ENCODE data around the gene RNF212.

DNA sequence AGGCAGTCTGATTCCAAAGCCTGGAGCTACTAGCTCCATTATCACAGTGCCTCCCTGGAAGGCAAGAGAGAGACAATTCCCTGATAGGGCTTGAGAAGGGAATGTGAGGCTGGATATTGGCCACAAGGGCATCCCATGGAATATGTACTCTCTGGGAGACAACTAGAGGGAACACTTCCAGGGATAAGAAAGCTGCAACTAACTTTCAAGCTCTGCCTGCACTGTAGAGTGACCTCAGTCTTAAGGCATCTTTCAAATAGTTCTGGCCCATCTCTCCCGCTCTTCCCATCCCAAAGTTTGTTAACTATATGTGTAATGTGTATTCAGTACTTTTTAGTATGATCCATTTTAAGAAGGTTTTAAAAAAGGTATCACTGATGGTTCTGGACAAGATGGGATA, 13.1 kb upstream of the RNF212 start:
- TF ChIP-seq, protein P1, sequence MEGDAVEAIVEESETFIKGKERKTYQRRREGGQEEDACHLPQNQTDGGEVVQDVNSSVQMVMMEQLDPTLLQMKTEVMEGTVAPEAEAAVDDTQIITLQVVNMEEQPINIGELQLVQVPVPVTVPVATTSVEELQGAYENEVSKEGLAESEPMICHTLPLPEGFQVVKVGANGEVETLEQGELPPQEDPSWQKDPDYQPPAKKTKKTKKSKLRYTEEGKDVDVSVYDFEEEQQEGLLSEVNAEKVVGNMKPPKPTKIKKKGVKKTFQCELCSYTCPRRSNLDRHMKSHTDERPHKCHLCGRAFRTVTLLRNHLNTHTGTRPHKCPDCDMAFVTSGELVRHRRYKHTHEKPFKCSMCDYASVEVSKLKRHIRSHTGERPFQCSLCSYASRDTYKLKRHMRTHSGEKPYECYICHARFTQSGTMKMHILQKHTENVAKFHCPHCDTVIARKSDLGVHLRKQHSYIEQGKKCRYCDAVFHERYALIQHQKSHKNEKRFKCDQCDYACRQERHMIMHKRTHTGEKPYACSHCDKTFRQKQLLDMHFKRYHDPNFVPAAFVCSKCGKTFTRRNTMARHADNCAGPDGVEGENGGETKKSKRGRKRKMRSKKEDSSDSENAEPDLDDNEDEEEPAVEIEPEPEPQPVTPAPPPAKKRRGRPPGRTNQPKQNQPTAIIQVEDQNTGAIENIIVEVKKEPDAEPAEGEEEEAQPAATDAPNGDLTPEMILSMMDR (IDR thresholded peaks at IDR 0.05 in 4 of 5, conservative IDR thresholded peaks at IDR 0.05 in 1 of 5): no peak
- no peak for TF ChIP-seq POLR2A (IDR thresholded peaks at IDR 0.05)
